Measurements from ENCODE around the gene PPARG.
"Not testable (repeated sequence)": the region's sequence is repeated elsewhere in the genome, so short reads cannot be mapped to it uniquely, and the experiment has no call there.

Gene PPARG

GRCh38 chr3:12288182-12289129, at the start of gene PPARG:
Gene PPARG, plus strand, starts transcription at chr3:12289070. Its CDS starts 90,642 bp downstream, at chr3:12379712.
- no peak for DNase-seq

DNA sequence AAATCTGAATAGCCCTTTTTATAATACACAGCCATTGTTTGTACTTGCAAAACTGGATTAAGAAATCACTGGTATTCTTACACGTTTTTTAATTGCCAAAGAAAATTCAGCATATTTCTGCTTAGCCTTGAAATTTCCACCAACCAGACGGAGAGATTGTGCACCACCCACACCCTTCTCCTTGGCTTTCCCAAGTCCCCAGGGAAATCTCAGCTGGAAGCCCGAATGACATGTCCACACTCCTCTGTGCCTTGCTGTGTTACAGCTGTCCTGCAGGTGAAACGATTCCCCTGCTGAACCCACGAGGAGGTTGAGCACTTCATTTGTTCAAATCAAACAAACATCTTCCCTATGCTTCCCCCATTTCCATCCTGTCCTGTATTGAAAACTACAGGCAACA, 49.6 kb upstream of the PPARG start:
- no peak for DNase-seq

GRCh38 chr3:12242772-12243171, 46.1 kb upstream of the PPARG start:
- no peak for DNase-seq

DNA sequence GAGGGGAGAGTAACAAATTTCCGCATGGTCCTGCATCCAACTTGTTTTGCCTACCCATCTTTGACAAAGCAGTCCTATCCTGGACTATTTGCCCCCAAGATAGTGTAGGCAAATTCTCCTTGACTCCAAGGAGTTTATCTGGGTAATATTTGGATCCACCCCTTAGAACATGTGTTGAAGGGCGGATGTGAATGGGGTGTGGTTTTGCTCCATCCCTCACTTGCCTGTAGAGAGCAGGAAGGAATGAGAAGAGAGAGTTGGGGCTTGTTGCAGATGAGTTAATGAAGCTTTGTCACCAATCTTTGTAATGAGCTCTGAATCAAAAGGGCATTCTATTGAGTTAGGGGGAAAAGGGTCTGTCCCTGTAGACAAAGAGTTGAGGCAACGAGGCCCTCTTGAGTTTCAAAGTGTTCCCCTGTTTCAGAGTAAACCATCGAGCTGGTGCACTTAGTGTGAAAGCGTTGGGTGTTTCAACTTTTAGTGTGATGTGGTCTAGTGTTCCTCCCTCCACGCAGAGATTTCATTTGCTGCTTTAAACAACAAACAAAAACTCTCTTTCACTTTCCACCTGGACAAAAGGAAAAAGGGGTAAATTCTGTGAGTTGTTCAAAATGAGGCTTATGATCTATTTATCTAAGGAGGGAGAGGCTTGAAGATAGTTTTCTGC, 42.2 kb upstream of the PPARG start:
- no peak for DNase-seq

DNA sequence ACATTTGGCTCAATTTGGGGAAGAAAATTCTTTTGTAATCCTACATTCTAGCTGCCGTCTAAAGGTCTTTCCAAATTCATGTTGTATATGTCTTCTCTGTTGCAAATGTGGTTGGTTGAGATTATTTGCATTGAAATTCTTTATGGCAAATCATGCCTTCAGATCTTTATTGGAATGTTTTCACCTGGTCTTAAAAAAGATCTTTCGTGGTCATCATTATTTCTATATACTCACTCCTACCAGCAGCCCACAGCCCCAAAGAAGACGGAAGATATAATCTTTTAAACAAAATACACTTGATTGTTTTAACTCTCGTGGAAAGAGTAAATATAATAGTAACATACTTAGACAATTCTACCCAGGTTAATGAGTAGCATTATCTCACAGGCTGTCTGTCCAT, 41.5 kb upstream of the PPARG start:
- DNase-seq: no peak

DNA sequence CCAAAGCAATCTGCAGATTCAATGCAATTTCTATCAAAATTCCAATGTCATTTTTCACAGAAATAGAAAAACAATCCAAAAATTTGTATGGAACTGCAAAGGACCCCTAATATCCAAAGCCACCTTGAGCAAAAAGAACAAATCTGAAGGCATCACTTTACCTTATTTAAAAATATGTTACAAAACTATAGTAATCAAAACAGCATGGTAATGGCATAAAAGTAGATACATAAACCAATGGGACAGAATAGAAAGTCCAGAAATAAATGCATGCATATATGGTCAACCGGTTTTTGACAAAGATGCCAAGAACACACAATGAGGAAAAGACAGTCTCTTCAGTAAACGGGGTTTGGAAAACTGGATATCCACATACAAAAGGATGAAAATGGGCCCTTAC, 39.4 kb upstream of the PPARG start:
- DNase-seq: no peak

DNA sequence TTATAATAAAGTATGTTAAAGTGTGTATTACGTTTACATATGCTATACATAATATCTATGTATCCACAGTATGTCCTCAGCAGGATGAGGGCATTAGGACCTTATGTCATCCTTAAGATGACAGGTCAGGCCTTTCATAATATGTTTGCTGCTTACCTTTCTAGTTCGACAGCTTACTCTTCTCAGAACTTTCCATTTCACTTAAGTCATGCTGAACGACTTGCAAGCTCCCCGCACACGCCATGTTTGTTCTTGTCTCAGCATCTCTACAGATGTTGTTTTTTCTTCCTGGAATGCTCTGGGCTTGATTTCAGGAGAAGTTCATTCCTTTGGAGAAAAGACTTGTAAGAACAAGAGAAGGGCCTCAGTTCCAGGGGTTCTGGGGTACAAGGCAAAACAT, 36.0 kb upstream of the PPARG start:
- DNase-seq: no peak

DNA sequence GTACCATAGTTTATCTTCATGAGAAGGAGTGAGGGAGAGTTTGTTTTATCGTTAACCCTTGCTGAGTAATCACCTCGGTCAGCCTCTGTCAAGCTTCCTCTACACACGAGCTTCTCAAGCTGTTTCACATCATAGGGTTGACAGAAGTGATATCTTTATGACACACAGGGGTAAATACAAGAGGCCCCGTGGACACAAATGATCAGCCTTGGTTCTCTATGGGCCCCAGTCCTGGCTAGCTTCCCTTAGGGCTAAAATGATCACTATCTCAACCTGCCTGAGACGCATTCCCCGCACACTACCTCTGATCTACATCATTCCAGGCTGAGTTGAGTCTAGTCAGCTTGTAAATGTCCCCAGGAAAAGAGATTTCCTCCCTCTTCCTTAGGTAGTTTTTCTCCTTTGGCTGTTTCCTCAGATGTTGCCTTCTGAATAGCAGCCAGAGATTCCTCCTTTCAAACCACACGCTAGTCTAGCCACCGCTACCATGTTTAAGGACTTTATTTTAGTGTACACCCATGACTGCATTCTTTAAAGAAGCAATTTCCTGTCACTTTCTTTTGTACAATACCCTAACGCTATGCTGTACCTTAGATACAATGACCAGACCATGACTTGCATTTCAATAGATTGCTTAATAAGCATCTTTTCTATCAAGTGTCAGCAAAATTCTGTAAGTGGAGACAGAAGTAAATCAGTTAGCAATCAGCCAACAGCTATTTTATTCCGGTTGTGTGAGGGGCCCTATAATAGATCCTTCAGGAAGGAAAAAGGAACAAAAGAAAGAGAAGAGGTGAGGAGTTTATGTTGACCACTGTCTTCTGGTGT, 35.1 kb upstream of the PPARG start:
- no peak for DNase-seq

GRCh38 chr3:12255393-12255792, 33.5 kb upstream of the PPARG start:
- no peak for DNase-seq

- DNase-seq: no peak
These were observed 30.0 kb upstream of the PPARG start for GRCh38 chr3:12258911-12259310.

DNA sequence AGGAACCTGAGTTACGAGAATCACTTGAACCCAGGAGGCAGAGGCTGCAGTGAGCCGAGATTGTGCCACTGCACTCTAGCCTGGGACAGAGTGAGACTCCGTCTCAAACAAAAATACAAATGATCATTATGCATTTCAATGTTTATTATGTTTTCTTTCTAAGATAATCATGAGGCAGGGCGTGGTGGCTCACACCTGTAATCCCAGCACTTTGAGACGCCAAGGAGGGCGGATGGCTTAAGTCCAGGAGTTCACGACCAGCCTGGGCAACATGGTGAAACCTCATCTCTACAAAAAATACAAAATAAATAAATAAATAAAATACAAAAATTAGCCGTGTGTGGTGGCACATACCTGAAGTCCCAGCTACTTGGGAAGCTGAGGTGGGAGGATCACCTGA, 26.7 kb upstream of the PPARG start:
- not testable (repeated sequence) for DNase-seq

DNA sequence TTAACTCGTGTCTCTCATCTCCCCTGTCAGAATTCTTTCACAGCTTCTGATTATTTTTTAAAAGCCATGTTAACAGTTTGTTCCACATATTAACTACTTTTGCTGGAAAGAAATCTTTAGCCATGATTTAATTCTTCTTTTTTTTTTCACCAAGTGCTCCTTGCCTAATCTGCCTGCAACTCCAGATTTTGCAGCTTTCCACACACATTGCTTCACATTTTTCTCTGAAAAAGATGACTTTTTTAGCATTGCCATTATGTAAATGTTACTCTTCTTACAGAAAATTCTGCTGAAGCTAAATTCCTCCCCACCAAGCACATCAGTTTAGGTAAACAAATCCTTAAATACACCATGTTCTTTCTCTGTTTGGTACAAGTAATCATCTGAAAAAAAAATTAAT, 23.4 kb upstream of the PPARG start:
- no peak for DNase-seq

DNA sequence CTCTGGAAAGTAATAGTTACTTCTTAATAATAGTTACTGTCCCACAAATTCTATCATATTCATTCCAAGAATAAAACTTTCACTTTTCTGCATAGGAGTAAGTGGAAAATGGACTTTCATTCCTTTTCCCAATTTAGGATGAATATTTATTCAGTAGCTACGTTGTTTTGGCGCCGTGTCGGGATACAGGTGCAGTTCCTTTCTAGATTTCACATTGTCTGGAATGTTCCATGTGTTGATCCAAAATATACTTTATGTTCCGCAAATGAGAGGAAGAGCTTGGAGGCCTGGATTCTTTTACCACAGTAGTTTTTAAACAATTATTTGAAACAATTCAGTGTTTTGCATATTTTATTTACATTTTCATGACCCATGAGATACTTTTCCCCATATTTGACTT, 22.8 kb upstream of the PPARG start:
- DNase-seq: no peak

GRCh38 chr3:12267376-12268030, 21.4 kb upstream of the PPARG start:
- DNase-seq: no peak

DNA sequence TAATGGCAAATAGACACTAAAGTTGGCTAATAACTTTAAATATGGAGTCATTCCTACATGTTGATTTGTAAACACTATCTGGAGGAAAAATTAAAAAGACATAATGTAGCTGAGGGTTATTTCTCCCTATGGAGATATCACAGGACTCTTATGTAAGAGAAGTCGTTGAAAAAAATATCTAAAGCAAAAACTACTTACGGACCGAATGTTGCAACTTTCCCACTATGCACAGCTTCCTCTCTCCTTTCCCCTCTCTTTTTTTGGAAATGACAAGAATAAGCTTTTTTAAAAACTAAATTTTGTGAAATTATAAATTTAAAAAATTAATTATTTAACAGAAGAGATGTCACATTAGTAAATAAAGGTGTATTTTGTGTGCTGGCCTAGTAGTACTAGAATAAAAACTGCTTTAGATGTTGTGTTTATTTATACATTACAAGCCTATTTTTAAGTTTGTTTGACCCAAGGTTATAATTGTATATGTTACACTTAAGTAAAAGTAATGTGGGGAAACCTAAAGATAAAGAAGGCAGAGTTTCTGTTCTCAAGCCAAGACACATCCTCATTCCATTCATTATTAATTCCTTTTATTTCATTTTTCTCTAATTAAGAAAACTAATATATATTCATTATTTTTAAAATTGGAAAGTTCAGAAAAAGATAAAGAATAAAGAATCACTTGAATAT, 20.7 kb upstream of the PPARG start:
- DNase-seq: no peak

- DNase-seq: no peak
These were observed 17.9 kb upstream of the PPARG start for GRCh38 chr3:12270976-12271375.

DNA sequence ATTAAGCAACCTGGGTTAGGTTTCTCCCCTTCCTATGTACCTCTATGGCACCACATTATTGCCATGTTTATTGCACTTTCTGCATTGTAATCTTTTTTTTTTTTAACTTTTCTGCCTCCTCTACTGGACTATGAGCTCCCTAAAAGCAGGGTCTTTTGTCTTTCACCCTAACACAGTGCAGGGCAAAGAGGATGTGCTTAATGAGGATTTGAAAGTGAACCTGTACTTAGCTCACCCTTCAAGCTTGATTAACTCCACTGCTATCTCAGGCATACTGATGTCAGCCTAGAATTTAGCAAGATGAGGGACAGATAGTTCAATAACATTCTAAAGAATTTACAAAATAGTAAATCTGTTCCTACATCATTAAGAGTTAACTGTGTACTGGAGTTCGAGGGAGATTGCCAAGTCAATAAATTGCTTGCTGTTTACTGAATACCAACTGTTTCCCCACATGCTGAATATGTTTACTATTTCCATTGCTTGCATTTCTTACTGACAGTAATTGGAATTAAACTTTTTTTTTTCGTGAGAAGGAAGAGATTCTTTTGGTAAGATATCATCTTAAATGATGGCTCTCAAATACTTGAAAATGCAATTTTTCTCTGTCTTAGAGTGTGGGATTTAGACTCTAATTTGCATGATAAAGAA, 15.7 kb upstream of the PPARG start:
- no peak for DNase-seq

GRCh38 chr3:12275974-12276650, 12.8 kb upstream of the PPARG start:
- DNase-seq: no peak

GRCh38 chr3:12276827-12277226, 12.0 kb upstream of the PPARG start:
- not testable (repeated sequence) for DNase-seq

DNA sequence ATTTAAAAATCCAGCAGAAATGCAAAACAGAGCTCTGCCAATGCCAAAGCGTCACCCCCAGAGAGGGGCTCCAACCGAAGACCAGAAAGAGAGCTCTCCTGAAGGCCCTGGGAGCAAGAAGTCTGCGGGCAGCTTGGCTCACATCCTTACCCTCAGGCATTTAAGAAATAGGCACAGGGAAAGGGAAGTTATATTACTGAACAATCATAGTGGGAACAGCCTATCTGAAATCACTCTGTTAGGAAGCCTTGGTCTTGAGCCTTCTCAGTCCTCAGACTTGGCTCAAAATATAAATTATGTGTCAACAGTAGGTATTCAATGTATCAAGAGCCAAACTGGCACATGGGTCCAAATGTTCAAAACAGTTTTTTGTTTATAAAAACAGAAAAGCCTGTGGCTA, 10.3 kb upstream of the PPARG start:
- no peak for DNase-seq

All from DMS79 (cell line).